Measurements from ENCODE around the gene OR4A16. TPM values are rescaled to one million over a fixed set of nuclear protein-coding genes. Genes with fewer than 3 reads are reported as not detected.

Gene OR4A16, protein sequence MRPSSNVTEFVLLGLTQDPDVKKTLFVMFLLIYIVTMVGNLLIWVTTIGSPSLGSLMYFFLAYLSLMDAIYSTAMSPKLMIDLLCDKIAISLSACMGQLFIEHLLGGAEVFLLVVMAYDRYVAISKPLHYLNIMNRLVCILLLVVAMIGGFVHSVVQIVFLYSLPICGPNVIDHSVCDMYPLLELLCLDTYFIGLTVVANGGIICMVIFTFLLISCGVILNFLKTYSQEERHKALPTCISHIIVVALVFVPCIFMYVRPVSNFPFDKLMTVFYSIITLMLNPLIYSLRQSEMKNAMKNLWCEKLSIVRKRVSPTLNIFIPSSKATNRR
- total RNA-seq (ENCODE audit: low replicate concordance) = not detected in 2 replicates
- long read RNA-seq = 0 reads

DNA sequence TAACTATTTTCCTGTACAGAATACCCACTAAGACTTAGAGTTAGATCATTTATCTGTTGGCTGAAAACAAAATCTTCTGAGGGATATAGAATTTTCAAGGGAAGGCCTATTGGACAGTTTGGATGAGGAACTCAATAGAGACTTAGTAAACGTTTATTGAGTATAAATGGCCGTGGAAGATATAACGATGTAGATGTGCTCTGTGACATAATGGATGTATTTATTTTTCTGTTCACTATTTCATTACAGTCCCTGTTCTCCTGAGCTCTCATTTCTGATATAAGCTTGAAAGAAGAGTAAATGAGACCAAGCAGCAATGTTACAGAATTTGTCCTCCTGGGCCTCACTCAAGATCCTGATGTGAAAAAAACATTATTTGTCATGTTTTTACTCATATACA is at the start of gene OR4A16:
TSS of gene OR4A16 (plus strand) at position 301 of the 400 bp plus-strand sequence. CDS start at position 301, 0 bp downstream.
- H3K9me3 Mint-ChIP-seq = peaks cover 10% of the 10 kb centered on the region
- no peak within 1 kb of the TSS for H3K27ac Mint-ChIP-seq
- no peaks in the 10 kb centered on the region for H3K27me3 Mint-ChIP-seq
- H3K36me3 Mint-ChIP-seq = no peaks in the 10 kb centered on the region
- TF ChIP-seq, protein P1, sequence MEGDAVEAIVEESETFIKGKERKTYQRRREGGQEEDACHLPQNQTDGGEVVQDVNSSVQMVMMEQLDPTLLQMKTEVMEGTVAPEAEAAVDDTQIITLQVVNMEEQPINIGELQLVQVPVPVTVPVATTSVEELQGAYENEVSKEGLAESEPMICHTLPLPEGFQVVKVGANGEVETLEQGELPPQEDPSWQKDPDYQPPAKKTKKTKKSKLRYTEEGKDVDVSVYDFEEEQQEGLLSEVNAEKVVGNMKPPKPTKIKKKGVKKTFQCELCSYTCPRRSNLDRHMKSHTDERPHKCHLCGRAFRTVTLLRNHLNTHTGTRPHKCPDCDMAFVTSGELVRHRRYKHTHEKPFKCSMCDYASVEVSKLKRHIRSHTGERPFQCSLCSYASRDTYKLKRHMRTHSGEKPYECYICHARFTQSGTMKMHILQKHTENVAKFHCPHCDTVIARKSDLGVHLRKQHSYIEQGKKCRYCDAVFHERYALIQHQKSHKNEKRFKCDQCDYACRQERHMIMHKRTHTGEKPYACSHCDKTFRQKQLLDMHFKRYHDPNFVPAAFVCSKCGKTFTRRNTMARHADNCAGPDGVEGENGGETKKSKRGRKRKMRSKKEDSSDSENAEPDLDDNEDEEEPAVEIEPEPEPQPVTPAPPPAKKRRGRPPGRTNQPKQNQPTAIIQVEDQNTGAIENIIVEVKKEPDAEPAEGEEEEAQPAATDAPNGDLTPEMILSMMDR (conservative IDR thresholded peaks at IDR 0.05) = no peak
- no peak within 1 kb of the TSS for H3K4me3 Mint-ChIP-seq
- no peak for DNase-seq (ENCODE audit: extremely low spot score, unreplicated experiment)
- no peaks in the 10 kb centered on the region for H3K4me1 Mint-ChIP-seq (ENCODE audit: unreplicated experiment)

DNA sequence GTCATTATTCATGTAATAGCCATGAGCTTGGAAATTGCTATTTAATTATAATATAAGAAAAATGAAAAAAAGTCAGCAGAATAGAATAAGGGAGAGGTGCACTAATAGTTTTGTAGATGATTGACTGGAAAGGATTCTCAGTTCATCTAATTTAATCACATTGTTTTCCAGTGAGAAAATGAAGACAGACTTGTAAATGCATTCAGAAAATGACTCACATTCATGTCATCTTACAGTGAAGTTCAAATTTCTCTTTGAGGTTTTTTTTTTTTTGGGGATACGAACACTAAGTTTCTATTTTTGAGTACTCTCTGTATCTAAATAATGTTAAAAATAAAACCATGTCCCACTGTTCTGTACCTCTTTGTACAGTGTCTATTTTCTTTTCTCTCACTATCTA is 18.5 kb upstream of the OR4A16 start:
- Mint-ChIP-seq H3K27ac (no peak overlapping the region), H3K36me3 (no peaks in the 10 kb centered on the region), H3K27me3 (no peaks in the 10 kb centered on the region), H3K9me3 (peaks cover 2% of the 10 kb centered on the region), H3K4me3 (no peak overlapping the region), H3K4me1 (ENCODE audit: unreplicated experiment) (no peaks in the 10 kb centered on the region)
- TF ChIP-seq, protein P1 (conservative IDR thresholded peaks at IDR 0.05) = no peak
- no peak for DNase-seq (ENCODE audit: extremely low spot score, unreplicated experiment)

DNA sequence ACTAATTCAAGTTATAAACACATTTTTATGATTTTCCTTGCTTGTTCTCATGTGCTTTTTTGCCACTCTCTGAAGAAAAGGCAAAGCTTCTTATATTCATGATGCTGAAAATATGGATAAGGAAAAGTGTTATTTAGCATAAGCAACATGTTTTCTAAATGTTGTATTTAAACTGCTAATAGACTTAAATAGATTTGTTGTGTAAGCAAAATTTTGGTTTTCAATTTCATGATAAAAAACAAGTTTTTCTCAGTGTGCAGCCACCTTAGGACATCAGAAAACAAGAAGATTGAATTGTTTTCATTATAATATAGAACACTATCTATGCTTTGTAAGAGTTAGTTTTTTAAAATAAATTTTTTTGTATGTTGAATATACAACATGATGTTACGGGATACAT is 2.3 kb downstream of the OR4A16 start:
- peaks cover 7% of the 10 kb centered on the region for H3K9me3 Mint-ChIP-seq
- TF ChIP-seq, protein P1 (conservative IDR thresholded peaks at IDR 0.05) = no peak

DNA sequence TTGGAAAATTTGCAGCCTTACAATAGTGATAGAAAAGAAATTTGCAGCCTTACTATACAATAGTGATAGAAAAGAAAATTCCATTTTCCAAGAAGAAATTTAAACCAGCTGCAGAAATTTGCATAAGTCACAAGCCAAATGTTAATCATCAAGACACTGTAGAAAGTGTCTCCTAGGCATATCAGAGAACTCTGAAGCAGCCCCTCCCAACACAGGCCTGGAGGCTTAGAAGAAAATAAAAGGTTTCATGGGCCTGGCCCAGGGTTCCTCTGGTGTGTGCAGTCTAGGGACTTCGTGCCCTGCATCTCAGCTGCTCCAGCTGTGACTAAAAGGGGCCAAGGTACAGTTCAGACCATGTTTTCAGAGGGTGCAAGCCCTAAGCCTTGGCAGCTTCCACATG is 6.0 kb downstream of the OR4A16 start:
- DNase-seq (ENCODE audit: extremely low spot score, unreplicated experiment) = no peak
- Mint-ChIP-seq H3K4me3 (no peak overlapping the region), H3K36me3 (no peaks in the 10 kb centered on the region), H3K27me3 (no peaks in the 10 kb centered on the region), H3K9me3 (peaks cover 5% of the 10 kb centered on the region), H3K4me1 (ENCODE audit: unreplicated experiment) (no peaks in the 10 kb centered on the region), H3K27ac (no peak overlapping the region)
- TF ChIP-seq, protein P1 (conservative IDR thresholded peaks at IDR 0.05) = no peak

More for the DNA sequence above, 2.3 kb downstream of the OR4A16 start:
- no peaks in the 10 kb centered on the region for H3K27me3 Mint-ChIP-seq
- H3K27ac Mint-ChIP-seq = no peak overlapping the region
- no peak overlapping the region for H3K4me3 Mint-ChIP-seq
- no peaks in the 10 kb centered on the region for H3K4me1 Mint-ChIP-seq (ENCODE audit: unreplicated experiment)
- no peak for DNase-seq (ENCODE audit: extremely low spot score, unreplicated experiment)
- no peaks in the 10 kb centered on the region for H3K36me3 Mint-ChIP-seq

DNA sequence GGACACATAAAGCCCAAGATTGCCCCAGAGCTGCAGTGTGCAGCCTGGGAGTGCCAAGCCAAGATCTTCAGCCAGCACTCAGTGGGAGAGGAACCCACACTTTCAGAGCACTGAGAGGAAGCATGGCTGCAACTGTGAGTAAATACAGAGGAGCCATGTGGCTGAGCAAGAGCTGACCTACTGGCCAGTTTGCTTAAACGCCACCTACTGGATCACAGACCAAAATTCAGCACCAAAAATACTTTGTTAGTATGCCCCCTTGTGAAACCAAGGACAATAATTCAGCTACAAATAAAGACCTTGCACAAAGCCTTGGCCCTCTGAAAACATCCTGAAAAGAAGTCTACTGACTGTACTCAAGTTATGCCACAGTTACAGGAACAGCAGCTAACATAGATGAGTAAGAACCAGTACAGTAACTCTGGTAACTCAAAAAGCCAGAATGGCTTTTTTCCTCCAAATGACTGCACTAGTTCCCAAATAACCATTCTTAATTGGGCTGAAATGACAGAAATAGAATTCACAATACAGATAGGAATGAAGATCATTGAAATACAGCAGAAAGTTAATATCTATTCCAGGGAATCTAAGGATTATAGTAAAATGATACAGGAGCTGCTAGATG is 14.7 kb downstream of the OR4A16 start:
- H3K4me1 Mint-ChIP-seq (ENCODE audit: unreplicated experiment) = no peaks in the 10 kb centered on the region
- no peak for DNase-seq (ENCODE audit: extremely low spot score, unreplicated experiment)
- TF ChIP-seq, protein P1 (conservative IDR thresholded peaks at IDR 0.05) = no peak
- H3K36me3 Mint-ChIP-seq = no peaks in the 10 kb centered on the region
- H3K4me3 Mint-ChIP-seq = no peak overlapping the region
- H3K27ac Mint-ChIP-seq = no peak overlapping the region
- peaks cover 12% of the 10 kb centered on the region for H3K9me3 Mint-ChIP-seq
- no peaks in the 10 kb centered on the region for H3K27me3 Mint-ChIP-seq
